Measurements from ENCODE around the gene SLITRK3.

DNA sequence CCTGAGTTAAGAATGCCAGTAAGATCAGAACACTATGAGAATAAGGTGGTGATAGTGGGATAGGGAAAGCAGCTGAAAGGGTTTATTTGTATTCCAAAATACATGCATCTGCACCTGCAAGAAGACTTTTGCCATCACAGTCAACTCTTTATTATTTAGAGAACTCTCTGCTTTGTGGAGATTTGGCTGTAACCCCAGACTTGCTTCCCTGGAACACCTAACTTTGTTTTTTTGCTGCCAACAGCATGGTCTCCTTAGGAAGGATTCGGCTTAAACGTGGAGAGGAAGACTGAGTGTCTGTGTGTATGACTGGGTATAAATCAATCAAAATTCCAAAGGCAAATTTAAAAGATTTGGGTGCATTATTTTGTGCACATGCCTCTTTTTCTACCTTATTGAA lies 21.6 kb upstream of the SLITRK3 start:
- TF ChIP-seq, protein P1, sequence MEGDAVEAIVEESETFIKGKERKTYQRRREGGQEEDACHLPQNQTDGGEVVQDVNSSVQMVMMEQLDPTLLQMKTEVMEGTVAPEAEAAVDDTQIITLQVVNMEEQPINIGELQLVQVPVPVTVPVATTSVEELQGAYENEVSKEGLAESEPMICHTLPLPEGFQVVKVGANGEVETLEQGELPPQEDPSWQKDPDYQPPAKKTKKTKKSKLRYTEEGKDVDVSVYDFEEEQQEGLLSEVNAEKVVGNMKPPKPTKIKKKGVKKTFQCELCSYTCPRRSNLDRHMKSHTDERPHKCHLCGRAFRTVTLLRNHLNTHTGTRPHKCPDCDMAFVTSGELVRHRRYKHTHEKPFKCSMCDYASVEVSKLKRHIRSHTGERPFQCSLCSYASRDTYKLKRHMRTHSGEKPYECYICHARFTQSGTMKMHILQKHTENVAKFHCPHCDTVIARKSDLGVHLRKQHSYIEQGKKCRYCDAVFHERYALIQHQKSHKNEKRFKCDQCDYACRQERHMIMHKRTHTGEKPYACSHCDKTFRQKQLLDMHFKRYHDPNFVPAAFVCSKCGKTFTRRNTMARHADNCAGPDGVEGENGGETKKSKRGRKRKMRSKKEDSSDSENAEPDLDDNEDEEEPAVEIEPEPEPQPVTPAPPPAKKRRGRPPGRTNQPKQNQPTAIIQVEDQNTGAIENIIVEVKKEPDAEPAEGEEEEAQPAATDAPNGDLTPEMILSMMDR (CRISPR knock-in tag; IDR thresholded peaks at IDR 0.05): no peak
- no peak for TF ChIP-seq FOXM1 (CRISPR knock-in tag; IDR thresholded peaks at IDR 0.05)

All from HepG2 (cell line).